IMR-90 (cell line): ENCODE data around the gene SDK1.

Experiments
- BHLHE40 ChIP-seq: fragments of 150-350 bp; IDR thresholded peaks from 2 replicates; pipeline ENCODE4 v1.6.1; 2016; ENCODE audit warnings: mild to moderate bottlenecking, low read depth, low read length
- CEBPB ChIP-seq: IDR thresholded peaks from 2 replicates; pipeline ENCODE4 v1.6.1; 2012; ENCODE audit warnings: low read depth, low read length, improper control_type of control experiment
- FOS ChIP-seq: fragments of 150-350 bp; IDR thresholded peaks from 2 replicates; pipeline ENCODE4 v1.6.1; 2016; ENCODE audit warnings: low read depth, low read length
- MAZ ChIP-seq: IDR thresholded peaks from 2 replicates; pipeline ENCODE4 v1.6.1; 2012; ENCODE audit warnings: low read depth, mild to moderate bottlenecking, low read length, improper control_type of control experiment, moderate library complexity, borderline replicate concordance
- MXI1 ChIP-seq: IDR thresholded peaks from 2 replicates; pipeline ENCODE4 v1.6.1; 2012; ENCODE audit warnings: low read depth, mild to moderate bottlenecking, low read length, moderate library complexity, borderline replicate concordance
- NFE2L2 ChIP-seq: fragments of 150-350 bp; IDR thresholded peaks from 2 replicates; pipeline ENCODE4 v1.6.1; 2016; ENCODE audit warnings: low read depth, mild to moderate bottlenecking, low read length
- POLR2A ChIP-seq: IDR thresholded peaks from 2 replicates; pipeline ENCODE4 v1.6.1; 2012; ENCODE audit warnings: mild to moderate bottlenecking, low read depth, low read length
- RAD21 ChIP-seq: IDR thresholded peaks from 2 replicates; pipeline ENCODE4 v1.6.1; 2012; ENCODE audit warnings: low read length, improper control_type of control experiment
- RCOR1 ChIP-seq: IDR thresholded peaks from 2 replicates; pipeline ENCODE4 v1.6.1; 2012; ENCODE audit warnings: mild to moderate bottlenecking, low read length, improper control_type of control experiment; ENCODE audit not compliant: insufficient replicate concordance
- SMC3 ChIP-seq: fragments of 150-350 bp; IDR thresholded peaks from 2 replicates; pipeline ENCODE4 v1.6.1; 2016; ENCODE audit warnings: low read depth, mild to moderate bottlenecking, antibody characterized with exemption, low read length, moderate library complexity
- TF ChIP-seq, protein P1 (sequence below): conservative IDR thresholded peaks from 2 replicates; pipeline ENCODE4 v1.5.1; 2012; ENCODE audit warnings: mild to moderate bottlenecking, low read depth, low read length, improper control_type of control experiment
- TF ChIP-seq, protein P2 (sequence below): fragments of 150-350 bp; IDR thresholded peaks from 2 replicates; pipeline ENCODE4 v1.6.1; 2016; ENCODE audit warnings: low read depth, mild to moderate bottlenecking, low read length, moderate library complexity, borderline replicate concordance
- TF ChIP-seq, protein P3 (sequence below): fragments of 150-350 bp; IDR thresholded peaks from 2 replicates; pipeline ENCODE4 v1.6.1; 2017; ENCODE audit warnings: mild to moderate bottlenecking, antibody characterized with exemption, low read length, low read depth

DNA sequence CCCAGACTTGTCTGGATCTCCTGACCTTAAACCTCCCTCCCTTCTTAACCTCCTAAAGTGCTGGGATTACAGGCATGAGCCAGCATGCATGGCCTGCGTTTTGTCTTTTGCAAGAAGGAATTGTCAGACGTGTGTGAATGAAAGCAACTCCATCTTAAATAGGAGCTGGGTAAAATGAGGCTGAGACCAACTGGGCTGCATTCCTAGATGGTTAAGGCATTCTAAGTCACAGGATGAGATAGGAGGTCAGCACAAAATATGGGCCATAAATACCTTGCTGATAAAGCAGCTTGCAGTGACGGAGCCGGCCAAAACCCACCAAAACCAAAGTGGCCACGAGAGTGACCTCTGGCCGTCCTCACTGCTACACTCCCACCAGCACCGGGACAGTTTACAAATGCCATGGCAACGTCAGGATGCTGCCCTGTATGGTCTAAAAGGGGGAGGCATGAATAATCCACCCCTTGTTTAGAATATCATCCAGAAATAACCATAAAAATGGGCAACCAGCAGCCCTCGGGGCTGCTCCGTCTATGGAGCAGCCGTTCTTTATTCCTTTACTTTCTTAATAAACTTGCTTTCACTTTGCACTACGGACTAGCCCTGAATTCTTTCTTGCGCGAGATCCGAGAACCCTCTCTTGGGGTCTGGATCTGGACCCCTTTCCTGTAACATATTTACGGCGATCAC is 41.2 kb upstream of the SDK1 start:
- TF ChIP-seq MXI1 (no peak), SMC3 (no peak), POLR2A (no peak), BHLHE40 (no peak), NFE2L2 (no peak), MAZ (no peak), RAD21 (no peak), CEBPB (no peak), RCOR1 (no peak), FOS (no peak)
- TF ChIP-seq, protein P1, sequence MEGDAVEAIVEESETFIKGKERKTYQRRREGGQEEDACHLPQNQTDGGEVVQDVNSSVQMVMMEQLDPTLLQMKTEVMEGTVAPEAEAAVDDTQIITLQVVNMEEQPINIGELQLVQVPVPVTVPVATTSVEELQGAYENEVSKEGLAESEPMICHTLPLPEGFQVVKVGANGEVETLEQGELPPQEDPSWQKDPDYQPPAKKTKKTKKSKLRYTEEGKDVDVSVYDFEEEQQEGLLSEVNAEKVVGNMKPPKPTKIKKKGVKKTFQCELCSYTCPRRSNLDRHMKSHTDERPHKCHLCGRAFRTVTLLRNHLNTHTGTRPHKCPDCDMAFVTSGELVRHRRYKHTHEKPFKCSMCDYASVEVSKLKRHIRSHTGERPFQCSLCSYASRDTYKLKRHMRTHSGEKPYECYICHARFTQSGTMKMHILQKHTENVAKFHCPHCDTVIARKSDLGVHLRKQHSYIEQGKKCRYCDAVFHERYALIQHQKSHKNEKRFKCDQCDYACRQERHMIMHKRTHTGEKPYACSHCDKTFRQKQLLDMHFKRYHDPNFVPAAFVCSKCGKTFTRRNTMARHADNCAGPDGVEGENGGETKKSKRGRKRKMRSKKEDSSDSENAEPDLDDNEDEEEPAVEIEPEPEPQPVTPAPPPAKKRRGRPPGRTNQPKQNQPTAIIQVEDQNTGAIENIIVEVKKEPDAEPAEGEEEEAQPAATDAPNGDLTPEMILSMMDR = no peak
- TF ChIP-seq, protein P2, sequence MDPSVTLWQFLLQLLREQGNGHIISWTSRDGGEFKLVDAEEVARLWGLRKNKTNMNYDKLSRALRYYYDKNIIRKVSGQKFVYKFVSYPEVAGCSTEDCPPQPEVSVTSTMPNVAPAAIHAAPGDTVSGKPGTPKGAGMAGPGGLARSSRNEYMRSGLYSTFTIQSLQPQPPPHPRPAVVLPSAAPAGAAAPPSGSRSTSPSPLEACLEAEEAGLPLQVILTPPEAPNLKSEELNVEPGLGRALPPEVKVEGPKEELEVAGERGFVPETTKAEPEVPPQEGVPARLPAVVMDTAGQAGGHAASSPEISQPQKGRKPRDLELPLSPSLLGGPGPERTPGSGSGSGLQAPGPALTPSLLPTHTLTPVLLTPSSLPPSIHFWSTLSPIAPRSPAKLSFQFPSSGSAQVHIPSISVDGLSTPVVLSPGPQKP = no peak
- TF ChIP-seq, protein P3, sequence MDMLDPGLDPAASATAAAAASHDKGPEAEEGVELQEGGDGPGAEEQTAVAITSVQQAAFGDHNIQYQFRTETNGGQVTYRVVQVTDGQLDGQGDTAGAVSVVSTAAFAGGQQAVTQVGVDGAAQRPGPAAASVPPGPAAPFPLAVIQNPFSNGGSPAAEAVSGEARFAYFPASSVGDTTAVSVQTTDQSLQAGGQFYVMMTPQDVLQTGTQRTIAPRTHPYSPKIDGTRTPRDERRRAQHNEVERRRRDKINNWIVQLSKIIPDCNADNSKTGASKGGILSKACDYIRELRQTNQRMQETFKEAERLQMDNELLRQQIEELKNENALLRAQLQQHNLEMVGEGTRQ = no peak
